Caco-2 (cell line): ENCODE measurements around the gene NPHS2. TPM values are rescaled to one million over a fixed set of nuclear protein-coding genes. Genes with fewer than 3 reads are reported as not detected.
"Not testable (repeated sequence)": the region's sequence is repeated elsewhere in the genome, so short reads cannot be mapped to it uniquely, and the experiment has no call there.

Source experiments
- BruUV-seq: library from RNA; stranded (reverse); fragments of 400-500 nt; replicated peaks from 2 replicates; lab custom pipeline; 2021; lab: Mats Ljungman, UMichigan
- CTCF ChIA-PET: fragments of 300-600 bp; sonication (Branson Sonifier 250); formaldehyde crosslinking; loops from one replicate; lab custom pipeline; 2022; ENCODE audit warnings: antibody characterized with exemption; lab: Charles Lee
- POLR2A ChIA-PET: fragments of 300-600 bp; sonication (Branson Sonifier 250); formaldehyde crosslinking; loops from one replicate; lab custom pipeline; 2022; ENCODE audit warnings: antibody characterized with exemption; lab: Charles Lee
- DNase-seq, 2 experiments: peaks; one replicate each; pipeline versions ENCODE4 v3.0.0 to v3.0.0-alpha.2; 2020 to 2022
- H3K27me3 ChIP-seq: replicated peaks from 2 replicates; pipeline ENCODE4 v1.6.0; 2011; ENCODE audit warnings: low read length; ENCODE audit not compliant: control insufficient read depth, insufficient read depth
- H3K36me3 ChIP-seq: 2 replicates; pipeline ENCODE4 v1.5.1; 2011; ENCODE audit warnings: low read length; ENCODE audit not compliant: control insufficient read depth, insufficient read depth
- H3K4me1 ChIP-seq: fragments of 250-450 bp; sonication (Bioruptor Pico); 2 replicates; pipeline ENCODE4 v1.5.1; 2020; ENCODE audit warnings: mild to moderate bottlenecking
- H3K4me3 ChIP-seq: 2 replicates; pipeline ENCODE4 v1.5.1; 2011; ENCODE audit warnings: low read depth, mild to moderate bottlenecking, control low read depth, low read length
- H3K9me3 ChIP-seq: fragments of 250-450 bp; sonication (Bioruptor Pico); 2 replicates; pipeline ENCODE4 v1.5.1; 2020; ENCODE audit warnings: mild to moderate bottlenecking, moderate library complexity
- H3K27ac Mint-ChIP-seq: one replicate; pipeline ENCODE4 v1.8.0; 2022; ENCODE audit warnings: mixed read lengths; ENCODE audit not compliant: unreplicated experiment
- H3K27me3 Mint-ChIP-seq: one replicate; pipeline ENCODE4 v1.8.0; 2022; ENCODE audit warnings: mixed read lengths; ENCODE audit not compliant: insufficient read depth, unreplicated experiment
- H3K36me3 Mint-ChIP-seq: one replicate; pipeline ENCODE4 v1.8.0; 2022; ENCODE audit warnings: mild to moderate bottlenecking, mixed read lengths; ENCODE audit not compliant: insufficient read depth, unreplicated experiment
- H3K4me1 Mint-ChIP-seq: one replicate; pipeline ENCODE4 v1.8.0; 2022; ENCODE audit warnings: low read depth, mixed read lengths; ENCODE audit not compliant: unreplicated experiment
- H3K4me3 Mint-ChIP-seq: one replicate; pipeline ENCODE4 v1.8.0; 2022; ENCODE audit warnings: mild to moderate bottlenecking, moderate library complexity, mixed read lengths; ENCODE audit not compliant: unreplicated experiment
- H3K9me3 Mint-ChIP-seq: one replicate; pipeline ENCODE4 v1.8.0; 2022; ENCODE audit warnings: mixed read lengths; ENCODE audit not compliant: unreplicated experiment
- intact Hi-C: fragments of 100-400 bp; cut with micrococcal nuclease; formaldehyde crosslinking; loops from one replicate; pipeline ENCODE4 v1.10.0; 2022; ENCODE audit not compliant: unreplicated experiment
- total RNA-seq: library from RNA; stranded (reverse); gene quantifications from 2 replicates; pipeline ENCODE4 v1.2.3, GENCODE V29; 2022
- TF ChIP-seq, protein P1 (sequence below), 2 experiments: fragments of 200-600 bp in 1 of 2; IDR thresholded peaks; 1 replicate in 1 of 2; 2 replicates in 1 of 2; pipeline versions ENCODE4 v1.5.1 to v1.8.0; 2011 to 2022; ENCODE audit warnings: antibody characterized with exemption in 1 of 2, control low read depth in 1 of 2, inconsistent platforms in 1 of 2, low read depth in 1 of 2, low read length in 1 of 2, mild to moderate bottlenecking in 1 of 2, moderate library complexity in 1 of 2; ENCODE audit not compliant: insufficient read depth in 1 of 2, severe bottlenecking in 1 of 2, unreplicated experiment in 1 of 2

Gene NPHS2
- total RNA-seq, 1 experiment from 2014 or later = not detected

DNA sequence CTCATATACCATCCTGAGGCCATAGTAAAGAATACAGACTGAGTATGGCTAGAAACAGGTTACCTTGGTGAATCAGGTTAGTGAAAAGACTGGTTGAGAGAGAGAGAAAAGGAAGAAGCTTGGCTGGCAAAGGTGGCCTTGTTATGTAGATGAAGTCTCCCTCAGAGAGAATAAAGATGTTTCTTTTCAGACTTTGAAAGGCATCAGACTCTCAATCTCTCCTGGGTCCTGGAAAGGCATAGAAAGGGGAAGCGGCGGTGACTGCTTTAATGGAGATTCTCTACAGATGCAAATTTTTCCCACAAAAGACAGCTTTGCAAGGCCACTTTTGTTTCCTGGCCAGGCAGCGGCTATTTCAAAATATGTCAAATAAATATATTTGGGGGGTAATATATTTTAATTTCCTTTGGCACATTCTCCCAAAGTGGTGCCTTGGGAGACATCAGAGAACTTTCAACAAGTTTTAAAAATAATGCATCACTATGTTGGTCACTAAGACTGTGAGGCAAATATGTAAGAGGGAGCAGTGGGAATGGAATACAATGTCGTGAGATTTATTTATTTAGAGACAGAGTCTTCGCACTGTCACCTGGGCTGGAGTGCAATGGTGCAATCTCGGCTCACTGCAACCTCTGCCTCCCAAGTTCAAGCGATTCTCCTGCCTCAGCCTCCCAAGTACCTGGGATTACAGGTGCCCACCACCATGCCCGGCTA is 46.1 kb downstream of the NPHS2 start:
- CTCF ChIA-PET = no interaction called here
- no peak overlapping the region for H3K4me3 Mint-ChIP-seq
- DNase-seq = no peak

DNA sequence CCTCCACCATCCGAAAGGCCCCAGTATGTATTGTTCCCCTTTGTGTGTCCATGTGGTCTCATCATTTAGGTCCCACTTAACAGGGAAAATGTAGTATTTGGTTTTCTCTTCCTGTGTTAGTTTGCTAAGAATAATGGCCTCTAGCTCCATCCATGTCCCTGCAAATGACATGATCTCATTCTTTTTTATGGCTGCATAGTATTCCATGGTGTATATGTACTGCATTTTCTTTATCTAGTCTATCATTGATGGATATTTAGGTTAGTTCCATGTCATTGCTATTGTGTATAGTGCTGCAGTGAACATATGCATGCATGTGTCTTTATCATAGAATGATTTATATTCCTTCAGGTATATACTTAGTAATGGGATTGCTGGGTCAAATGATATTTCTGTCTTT is 57.2 kb downstream of the NPHS2 start:
- intact Hi-C loops, H3K4me1 ChIP-seq, H3K4me1 Mint-ChIP-seq, CTCF ChIA-PET, BruUV-seq, H3K27me3 ChIP-seq, H3K4me3 ChIP-seq, H3K27ac Mint-ChIP-seq, H3K9me3 Mint-ChIP-seq, POLR2A ChIA-PET, H3K36me3 Mint-ChIP-seq, H3K4me3 Mint-ChIP-seq, H3K9me3 ChIP-seq, DNase-seq, H3K36me3 ChIP-seq: not testable (repeated sequence)
- peaks cover 12% of the 10 kb centered on the region for H3K27me3 Mint-ChIP-seq

More for the DNA sequence above, 46.1 kb downstream of the NPHS2 start:
- intact Hi-C loops = no loop called here
- no TSS peak for BruUV-seq
- no peaks in the 10 kb centered on the region for H3K9me3 Mint-ChIP-seq
- H3K27ac Mint-ChIP-seq = no peak overlapping the region
- H3K36me3 Mint-ChIP-seq = no peaks in the 10 kb centered on the region
- POLR2A ChIA-PET = interaction anchor here (0.6 kb wide), 1 partner anchor 11 kb away, joined by 3 read pairs; no protein-coding TSS in a partner anchor
- no peaks in the 10 kb centered on the region for H3K36me3 ChIP-seq
- TF ChIP-seq, protein P1, sequence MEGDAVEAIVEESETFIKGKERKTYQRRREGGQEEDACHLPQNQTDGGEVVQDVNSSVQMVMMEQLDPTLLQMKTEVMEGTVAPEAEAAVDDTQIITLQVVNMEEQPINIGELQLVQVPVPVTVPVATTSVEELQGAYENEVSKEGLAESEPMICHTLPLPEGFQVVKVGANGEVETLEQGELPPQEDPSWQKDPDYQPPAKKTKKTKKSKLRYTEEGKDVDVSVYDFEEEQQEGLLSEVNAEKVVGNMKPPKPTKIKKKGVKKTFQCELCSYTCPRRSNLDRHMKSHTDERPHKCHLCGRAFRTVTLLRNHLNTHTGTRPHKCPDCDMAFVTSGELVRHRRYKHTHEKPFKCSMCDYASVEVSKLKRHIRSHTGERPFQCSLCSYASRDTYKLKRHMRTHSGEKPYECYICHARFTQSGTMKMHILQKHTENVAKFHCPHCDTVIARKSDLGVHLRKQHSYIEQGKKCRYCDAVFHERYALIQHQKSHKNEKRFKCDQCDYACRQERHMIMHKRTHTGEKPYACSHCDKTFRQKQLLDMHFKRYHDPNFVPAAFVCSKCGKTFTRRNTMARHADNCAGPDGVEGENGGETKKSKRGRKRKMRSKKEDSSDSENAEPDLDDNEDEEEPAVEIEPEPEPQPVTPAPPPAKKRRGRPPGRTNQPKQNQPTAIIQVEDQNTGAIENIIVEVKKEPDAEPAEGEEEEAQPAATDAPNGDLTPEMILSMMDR (IDR thresholded peaks at IDR 0.05; ENCODE audit: insufficient read depth in 1 of 2, low read depth in 1 of 2, low read length in 1 of 2, severe bottlenecking in 1 of 2, unreplicated experiment in 1 of 2) = no peak
- H3K4me3 ChIP-seq = no peak overlapping the region
- H3K9me3 ChIP-seq = no peaks in the 10 kb centered on the region
- H3K4me1 Mint-ChIP-seq = no peaks in the 10 kb centered on the region
- no peaks in the 10 kb centered on the region for H3K27me3 ChIP-seq
- H3K4me1 ChIP-seq = no peaks in the 10 kb centered on the region
- H3K27me3 Mint-ChIP-seq = peaks cover 12% of the 10 kb centered on the region

GRCh38 chr1:179516976-179517705 is 58.6 kb downstream of the NPHS2 start:
- no peaks in the 10 kb centered on the region for H3K27me3 ChIP-seq
- H3K4me3 Mint-ChIP-seq = no peak overlapping the region
- H3K4me1 Mint-ChIP-seq = no peaks in the 10 kb centered on the region
- intact Hi-C loops = no loop called here
- H3K4me3 ChIP-seq = no peak overlapping the region
- no peaks in the 10 kb centered on the region for H3K36me3 ChIP-seq
- no peaks in the 10 kb centered on the region for H3K4me1 ChIP-seq
- DNase-seq = no peak
- peaks cover 12% of the 10 kb centered on the region for H3K27me3 Mint-ChIP-seq
- BruUV-seq = no TSS peak
- TF ChIP-seq, protein P1 (IDR thresholded peaks at IDR 0.05; ENCODE audit: insufficient read depth in 1 of 2, low read depth in 1 of 2, low read length in 1 of 2, severe bottlenecking in 1 of 2, unreplicated experiment in 1 of 2) = no peak
- ChIA-PET CTCF (no interaction called here), POLR2A (no interaction called here)
- peaks cover 4% of the 10 kb centered on the region; the same call in 1 of the 2 replicates for H3K9me3 ChIP-seq
- no peak overlapping the region for H3K27ac Mint-ChIP-seq
- no peaks in the 10 kb centered on the region for H3K9me3 Mint-ChIP-seq
- H3K36me3 Mint-ChIP-seq = no peaks in the 10 kb centered on the region
